Putamen (tissue), 1 donor: ENCODE results near the gene FUT3.

Experiments used
- DNase-seq: peaks from one replicate; pipeline ENCODE4 v3.0.0-alpha.2; 2016; ENCODE audit warnings: low spot score

FUT3 gene

GRCh38 chr19:5800361-5801270, 50.6 kb downstream of the FUT3 start:
- no peak for DNase-seq

- no peak for DNase-seq
These were observed 51.7 kb downstream of the FUT3 start for GRCh38 chr19:5799247-5800241.

- DNase-seq = no peak
These were observed 53.0 kb downstream of the FUT3 start for GRCh38 chr19:5798244-5798643.

GRCh38 chr19:5795382-5795919, 55.8 kb downstream of the FUT3 start:
- no peak for DNase-seq

GRCh38 chr19:5793188-5793587, 58.1 kb downstream of the FUT3 start:
- DNase-seq = no peak
